SHP77 (cell line): ENCODE data around the gene RETN.

Experiments
- DNase-seq, 2 experiments: peaks; one replicate each; lab custom pipeline; 2025; lab: John Stamatoyannopoulos, UW

The RETN gene

DNA sequence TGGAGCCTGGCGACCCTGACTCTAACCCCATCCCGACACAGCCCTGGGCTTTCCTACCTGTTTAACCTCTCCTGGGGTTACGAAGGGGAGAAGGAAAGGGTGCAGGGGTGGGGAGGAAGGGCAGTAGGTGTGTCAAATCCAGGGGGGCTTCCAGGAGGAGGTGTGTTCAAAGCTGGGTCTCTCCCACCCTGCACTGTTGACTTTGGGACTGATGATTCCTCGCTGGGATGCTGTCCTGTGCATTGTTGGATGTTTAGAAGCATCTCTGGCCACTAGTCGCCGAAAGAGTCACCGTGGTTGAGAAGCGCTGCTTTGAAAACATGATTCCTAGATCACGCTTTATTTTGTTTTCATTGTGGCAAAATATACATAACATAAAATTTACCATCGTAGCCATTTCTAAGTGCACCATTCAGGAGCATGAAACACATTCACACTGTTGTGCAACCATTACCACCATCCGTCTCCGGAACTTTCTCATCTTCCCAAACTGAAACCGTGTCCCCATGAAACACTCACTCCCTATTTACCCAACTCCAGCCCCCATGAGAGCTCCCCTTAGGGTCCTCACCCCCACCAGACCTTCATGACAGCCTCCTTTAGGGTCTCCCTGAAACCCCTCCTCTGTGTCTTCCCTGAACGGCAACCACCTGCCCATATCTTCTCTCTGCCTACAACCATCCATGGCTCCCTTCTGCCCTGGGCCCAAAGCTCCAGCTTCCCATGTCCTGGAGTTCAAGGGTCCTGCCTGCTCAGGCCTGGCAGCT is 37.5 kb downstream of the RETN start:
- DNase-seq, result no peak

- no peak for DNase-seq
Measured at GRCh38 chr19:7706955-7707456, 38.2 kb downstream of the RETN start.

DNA sequence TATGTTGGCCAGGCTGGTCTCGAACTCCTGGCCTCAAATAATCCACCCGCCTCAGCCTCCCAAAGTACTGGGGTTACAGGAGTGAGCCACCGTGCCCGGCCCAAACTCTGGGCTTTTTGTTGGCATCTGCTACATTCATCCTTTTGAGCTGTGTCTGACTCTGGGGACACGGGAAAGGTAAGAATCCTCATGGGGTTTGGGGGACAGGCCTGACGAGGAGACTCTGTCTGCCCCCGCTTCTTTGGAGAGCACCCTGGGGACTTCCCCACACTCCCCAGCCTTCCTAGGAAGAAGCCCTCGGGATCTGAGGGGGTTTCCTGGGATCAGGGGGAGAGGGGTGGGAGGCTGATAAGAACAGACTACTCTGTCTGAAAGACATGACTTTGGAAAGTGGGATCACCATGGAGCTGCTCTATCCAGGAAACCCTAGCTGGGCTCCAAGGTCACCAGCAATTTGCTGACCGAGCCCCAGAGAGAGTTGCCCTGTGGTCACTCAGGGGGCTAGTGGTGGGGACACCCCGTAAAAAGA is 41.1 kb downstream of the RETN start:
- no peak for DNase-seq

DNA sequence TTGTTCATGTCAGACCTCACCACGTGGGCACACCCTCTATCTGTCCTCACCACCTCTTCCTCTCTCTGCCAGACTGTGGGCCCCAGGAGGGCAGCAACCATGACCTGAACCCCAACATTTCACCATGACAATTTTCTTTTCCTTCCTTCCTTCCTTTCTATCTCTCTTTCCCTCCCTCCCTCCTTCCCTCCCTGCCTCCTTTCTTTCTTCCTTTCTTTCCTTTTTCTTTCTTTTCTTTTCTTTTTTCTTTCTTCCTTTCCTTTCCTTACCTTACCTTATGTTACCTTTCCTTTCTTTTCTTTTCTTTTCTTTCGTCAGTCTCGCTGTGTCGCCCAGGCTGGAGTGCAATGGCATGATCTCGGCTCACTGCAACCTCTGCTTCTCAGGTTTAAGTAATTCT is 41.8 kb downstream of the RETN start:
- DNase-seq, result no peak

DNA sequence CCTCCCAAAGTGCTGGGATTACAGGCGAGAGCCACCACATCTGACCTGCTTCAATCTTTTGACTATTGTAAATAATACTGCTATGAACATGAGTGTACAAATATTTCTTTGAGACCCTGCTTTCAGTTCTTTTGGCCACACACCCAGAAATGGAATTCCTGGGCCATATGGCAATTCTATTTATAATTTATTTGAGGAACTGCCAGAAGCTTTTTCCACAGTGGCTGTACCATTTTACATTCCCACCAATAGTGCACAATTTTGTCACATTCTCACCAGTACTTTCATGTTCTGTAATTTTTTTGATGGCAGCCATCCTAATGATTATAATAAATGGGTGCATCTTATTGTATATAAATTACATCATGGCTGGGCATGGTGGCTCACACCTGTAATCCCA is 46.8 kb downstream of the RETN start:
- no peak for DNase-seq

GRCh38 chr19:7716762-7717161 is 47.9 kb downstream of the RETN start:
- no peak for DNase-seq

- no peak for DNase-seq
Measured at GRCh38 chr19:7718668-7719067, 49.8 kb downstream of the RETN start.
